Esophagus squamous epithelium (tissue), 5 donors: Measurements from ENCODE around the gene DHCR7. TPM values are rescaled to one million over a fixed set of nuclear protein-coding genes. Genes with fewer than 3 reads are reported as not detected.

Experiments used
- DNase-seq: peaks from one replicate; lab custom pipeline; 2025; lab: John Stamatoyannopoulos, UW
- H3K27ac ChIP-seq, 4 donors: fragments of 200-600 bp; sonication (generic); one replicate each; pipeline ENCODE4 v1.5.1; 2016 to 2019; ENCODE audit warnings: mild to moderate bottlenecking in 1 of 4
- H3K27me3 ChIP-seq, 4 donors: fragments of 200-600 bp; sonication (generic); 1 replicate in 3 of 4; 2 replicates in 1 of 4; pipeline versions ENCODE4 v1.5.1 to v1.6.0; 2017 to 2021; ENCODE audit warnings: antibody characterized with exemption in 1 of 4
- H3K36me3 ChIP-seq, 3 donors: fragments of 200-600 bp; sonication (generic); one replicate each; pipeline ENCODE4 v1.5.1; 2016 to 2019
- H3K4me1 ChIP-seq, 3 donors: fragments of 200-600 bp; sonication (generic); one replicate each; pipeline ENCODE4 v1.5.1; 2017 to 2019
- H3K4me3 ChIP-seq, 4 donors: fragments of 200-600 bp; sonication (generic); 1 replicate in 3 of 4; 2 replicates in 1 of 4; pipeline ENCODE4 v1.5.1; 2016 to 2019; ENCODE audit warnings: mild to moderate bottlenecking in 2 of 4, moderate library complexity in 1 of 4
- H3K9me3 ChIP-seq, 3 donors: fragments of 200-600 bp; sonication (generic); one replicate each; pipeline ENCODE4 v1.5.1; 2016 to 2019
- POLR2A ChIP-seq, 4 donors: fragments of 450-650 bp; IDR thresholded peaks; one replicate each; pipeline ENCODE4 v1.6.1; 2017; ENCODE audit warnings: antibody characterized with exemption in 4 of 4, mild to moderate bottlenecking in 4 of 4, moderate library complexity in 3 of 4
- WGBS, 2 donors: methylation state at CpG; one replicate each; pipeline ENCODE4 v1.1.5; 2018; 5-methylcytosine and 5-hydroxymethylcytosine counted together
- intact Hi-C: fragments of 100-400 bp; cut with DNase I; formaldehyde crosslinking; loops from one replicate; pipeline ENCODE4 v1.15.0; 2022
- total RNA-seq, 4 donors: library from RNA; depleted of rRNA; stranded (reverse); fragments of >200 nt; gene quantifications; one replicate each; pipeline ENCODE4 v1.1.0, GENCODE V29; 2016
- TF ChIP-seq, protein P1 (sequence below), 6 experiments: fragments of 450-650 bp in 4 of 6; fragments of 200-600 bp in 2 of 6; sonication (generic) in 2 of 6; IDR thresholded peaks; one replicate each; pipeline ENCODE4 v1.5.1; 2016 to 2019; ENCODE audit warnings: antibody characterized with exemption in 6 of 6, mild to moderate bottlenecking in 4 of 6, moderate library complexity in 4 of 6
- donor health status: DM: yes; HTN: yes; CAD: no.

The DHCR7 gene
- total RNA-seq, 4 donors from 2014 or later, result 22.5 to 86.1 (median 36.5) TPM

DNA sequence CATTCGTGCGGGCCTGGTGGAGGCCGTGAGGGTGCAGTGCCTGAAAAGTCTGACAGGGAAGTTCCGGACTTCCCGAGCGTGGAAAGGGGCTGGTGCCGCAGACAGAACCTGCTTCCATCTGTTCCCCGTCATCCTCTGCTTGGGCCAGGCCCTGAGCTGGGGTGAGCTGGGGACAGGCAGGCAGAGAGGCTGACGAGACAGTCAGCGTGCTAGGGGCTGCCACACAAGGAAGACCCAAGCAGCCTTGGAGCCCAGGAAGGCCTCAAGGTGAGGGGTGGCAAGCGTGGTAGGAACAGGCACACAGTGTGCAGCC is 30.3 kb upstream of the DHCR7 start:
- H3K27ac ChIP-seq, result no peak overlapping the region
- no peak overlapping the region for H3K4me3 ChIP-seq
- peaks cover 39 to 100% (median 60%) of the 10 kb centered on the region in 3 donors for H3K36me3 ChIP-seq
- no peaks in the 10 kb centered on the region for H3K9me3 ChIP-seq
- intact Hi-C loops, result no loop called here
- WGBS, 2 donors, result 85 to 96% methylated on average over 7 to 11 of the region's 11 CpGs
- TF ChIP-seq POLR2A (IDR thresholded peaks at IDR 0.05), result no peak
- TF ChIP-seq, protein P1, sequence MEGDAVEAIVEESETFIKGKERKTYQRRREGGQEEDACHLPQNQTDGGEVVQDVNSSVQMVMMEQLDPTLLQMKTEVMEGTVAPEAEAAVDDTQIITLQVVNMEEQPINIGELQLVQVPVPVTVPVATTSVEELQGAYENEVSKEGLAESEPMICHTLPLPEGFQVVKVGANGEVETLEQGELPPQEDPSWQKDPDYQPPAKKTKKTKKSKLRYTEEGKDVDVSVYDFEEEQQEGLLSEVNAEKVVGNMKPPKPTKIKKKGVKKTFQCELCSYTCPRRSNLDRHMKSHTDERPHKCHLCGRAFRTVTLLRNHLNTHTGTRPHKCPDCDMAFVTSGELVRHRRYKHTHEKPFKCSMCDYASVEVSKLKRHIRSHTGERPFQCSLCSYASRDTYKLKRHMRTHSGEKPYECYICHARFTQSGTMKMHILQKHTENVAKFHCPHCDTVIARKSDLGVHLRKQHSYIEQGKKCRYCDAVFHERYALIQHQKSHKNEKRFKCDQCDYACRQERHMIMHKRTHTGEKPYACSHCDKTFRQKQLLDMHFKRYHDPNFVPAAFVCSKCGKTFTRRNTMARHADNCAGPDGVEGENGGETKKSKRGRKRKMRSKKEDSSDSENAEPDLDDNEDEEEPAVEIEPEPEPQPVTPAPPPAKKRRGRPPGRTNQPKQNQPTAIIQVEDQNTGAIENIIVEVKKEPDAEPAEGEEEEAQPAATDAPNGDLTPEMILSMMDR (IDR thresholded peaks at IDR 0.05), result no peak
- DNase-seq, result no peak
- H3K27me3 ChIP-seq, result no peaks in the 10 kb centered on the region
- H3K4me1 ChIP-seq, result peaks cover 0 to 21% (median 9%) of the 10 kb centered on the region in 3 donors

DNA sequence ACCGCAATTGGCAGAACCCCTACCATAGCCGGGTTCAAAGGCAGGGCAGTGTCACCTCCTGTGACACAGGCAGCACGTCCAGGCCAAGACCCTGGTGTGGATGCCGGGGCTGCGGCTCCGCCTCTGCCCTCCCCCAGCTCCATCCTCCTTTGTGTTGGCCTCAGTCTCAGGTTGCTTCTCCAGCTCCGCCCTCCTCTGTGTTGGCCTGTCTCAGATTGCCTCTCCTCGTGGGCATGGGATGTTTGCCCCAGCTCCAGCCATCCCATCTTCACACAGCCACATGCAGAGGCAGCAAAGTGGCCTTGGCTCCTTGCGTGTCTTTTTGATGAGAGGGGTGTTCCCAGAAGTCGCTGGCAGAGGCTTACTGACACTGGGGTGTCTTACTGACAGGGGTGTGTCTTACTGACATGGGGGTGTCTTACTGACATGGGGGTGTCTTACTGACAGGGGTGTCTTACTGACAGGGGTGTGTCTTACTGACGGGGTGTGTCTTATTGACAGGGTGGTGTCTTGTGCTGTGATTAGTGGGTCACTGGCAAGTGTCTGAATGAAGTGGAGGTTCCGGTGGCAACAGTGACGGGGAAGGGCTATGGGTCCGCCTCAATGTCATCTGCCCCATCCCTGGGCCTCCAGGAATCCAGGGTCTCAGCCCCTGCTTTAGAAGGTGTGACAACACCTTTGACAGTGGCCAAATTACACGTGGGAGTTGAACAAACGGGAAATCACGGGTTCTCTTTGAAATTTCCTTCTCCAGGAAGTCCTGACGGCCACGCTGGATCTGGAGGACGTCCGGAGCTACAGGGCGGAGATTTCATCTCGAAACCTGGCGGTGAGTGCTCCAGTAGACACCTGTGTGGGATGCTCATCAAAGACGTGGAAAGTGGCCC is 29.7 kb upstream of the DHCR7 start:
- Histone ChIP-seq H3K4me1 (peaks cover 0 to 21% (median 9%) of the 10 kb centered on the region in 3 donors), H3K27ac (no peak overlapping the region), H3K9me3 (no peaks in the 10 kb centered on the region), H3K4me3 (no peak overlapping the region), H3K27me3 (no peaks in the 10 kb centered on the region), H3K36me3 (peaks cover 39 to 100% (median 61%) of the 10 kb centered on the region in 3 donors)
- TF ChIP-seq POLR2A (IDR thresholded peaks at IDR 0.05), result no peak
- TF ChIP-seq, protein P1 (IDR thresholded peaks at IDR 0.05), result no peak
- DNase-seq, result no peak
- 75 to 86% methylated on average over 14 to 21 of the region's 25 CpGs for WGBS, 2 donors
- intact Hi-C loops, result no loop called here

DNA sequence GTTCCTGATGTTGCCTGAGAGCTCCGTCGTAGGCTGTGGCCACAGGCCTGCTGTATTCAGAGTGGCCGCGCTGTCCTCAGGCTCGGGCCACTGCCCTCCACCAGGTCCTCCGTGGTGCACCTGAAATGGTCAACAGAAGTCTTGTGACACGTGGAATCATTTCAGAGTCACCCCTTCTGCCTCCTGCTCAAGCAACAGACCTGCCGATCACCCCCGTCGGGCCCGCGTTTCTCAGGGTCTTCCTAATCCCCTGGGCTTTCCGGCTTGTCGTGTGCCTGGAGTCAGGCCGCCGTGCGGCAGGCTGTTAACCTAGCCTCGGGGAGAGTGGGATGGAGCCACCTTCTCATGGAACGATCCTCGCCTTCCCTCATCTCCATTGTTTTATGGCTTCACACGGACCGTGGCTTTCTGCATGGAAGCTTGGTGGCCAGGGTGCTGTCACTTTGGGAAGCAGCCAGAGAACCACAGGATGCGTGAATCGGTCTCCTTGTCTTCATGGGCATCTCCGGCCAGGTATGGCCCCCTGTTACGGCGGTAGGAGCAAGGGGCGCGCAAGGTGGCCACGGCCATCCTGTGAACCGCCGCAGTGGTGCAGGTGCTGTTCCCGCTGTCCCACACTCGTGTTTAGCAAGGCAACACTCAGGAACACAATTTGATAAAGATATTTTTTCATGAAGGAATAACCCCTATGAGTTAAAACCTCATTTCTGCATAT is 28.9 kb upstream of the DHCR7 start:
- no peaks in the 10 kb centered on the region for H3K27me3 ChIP-seq
- intact Hi-C loops, result no loop called here
- H3K27ac ChIP-seq, result no peak overlapping the region
- no peak overlapping the region for H3K4me3 ChIP-seq
- 91 to 95% methylated on average over 15 to 23 of the region's 34 CpGs for WGBS, 2 donors
- H3K9me3 ChIP-seq, result no peaks in the 10 kb centered on the region
- H3K4me1 ChIP-seq, result peaks cover 0 to 18% (median 7%) of the 10 kb centered on the region in 3 donors
- TF ChIP-seq POLR2A (IDR thresholded peaks at IDR 0.05), result no peak
- TF ChIP-seq, protein P1 (IDR thresholded peaks at IDR 0.05), result no peak
- peaks cover 35 to 100% (median 58%) of the 10 kb centered on the region in 3 donors for H3K36me3 ChIP-seq
- DNase-seq, result no peak

DNA sequence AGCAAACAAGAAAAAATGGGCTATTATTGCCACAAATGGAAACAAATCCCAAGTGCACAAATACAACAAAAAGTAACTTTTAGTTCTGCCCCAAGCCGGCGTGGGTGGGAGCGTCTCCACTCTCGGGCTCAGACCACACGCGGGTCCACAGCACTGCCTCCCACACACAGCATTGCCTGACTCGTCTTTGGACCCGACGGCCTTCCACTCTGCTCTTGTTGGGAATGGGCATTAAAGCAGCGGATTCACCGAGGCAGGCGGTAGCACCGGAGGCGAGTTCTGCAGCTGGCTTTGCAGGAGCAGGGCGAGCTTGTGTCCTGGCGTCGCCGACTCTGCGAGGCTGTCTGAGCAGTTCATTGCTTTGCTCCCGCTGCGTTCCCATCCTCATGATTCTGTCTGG is 27.8 kb upstream of the DHCR7 start:
- Histone ChIP-seq H3K27me3 (no peaks in the 10 kb centered on the region), H3K27ac (no peak overlapping the region), H3K4me1 (peaks cover 0 to 8% (median 4%) of the 10 kb centered on the region in 3 donors), H3K9me3 (no peaks in the 10 kb centered on the region), H3K4me3 (no peak overlapping the region), H3K36me3 (peaks cover 31 to 100% (median 54%) of the 10 kb centered on the region in 3 donors)
- TF ChIP-seq POLR2A (IDR thresholded peaks at IDR 0.05), result no peak
- TF ChIP-seq, protein P1 (IDR thresholded peaks at IDR 0.05), result no peak
- intact Hi-C loops, result no loop called here
- WGBS, 2 donors, result 92 to 99% methylated on average over 12 to 17 of the region's 21 CpGs
- DNase-seq, result no peak
